Activated effector memory CD4-positive, alpha-beta T cell treated with anti-CD3 and anti-CD28 coated beads, Interleukin-2, amount 50 U/mL, for 16 hours (primary cell): ENCODE results near the gene LIN37.

Source experiments
- DNase-seq: peaks from one replicate; pipeline ENCODE4 v3.0.0-alpha.2; 2020

LIN37 gene

DNA sequence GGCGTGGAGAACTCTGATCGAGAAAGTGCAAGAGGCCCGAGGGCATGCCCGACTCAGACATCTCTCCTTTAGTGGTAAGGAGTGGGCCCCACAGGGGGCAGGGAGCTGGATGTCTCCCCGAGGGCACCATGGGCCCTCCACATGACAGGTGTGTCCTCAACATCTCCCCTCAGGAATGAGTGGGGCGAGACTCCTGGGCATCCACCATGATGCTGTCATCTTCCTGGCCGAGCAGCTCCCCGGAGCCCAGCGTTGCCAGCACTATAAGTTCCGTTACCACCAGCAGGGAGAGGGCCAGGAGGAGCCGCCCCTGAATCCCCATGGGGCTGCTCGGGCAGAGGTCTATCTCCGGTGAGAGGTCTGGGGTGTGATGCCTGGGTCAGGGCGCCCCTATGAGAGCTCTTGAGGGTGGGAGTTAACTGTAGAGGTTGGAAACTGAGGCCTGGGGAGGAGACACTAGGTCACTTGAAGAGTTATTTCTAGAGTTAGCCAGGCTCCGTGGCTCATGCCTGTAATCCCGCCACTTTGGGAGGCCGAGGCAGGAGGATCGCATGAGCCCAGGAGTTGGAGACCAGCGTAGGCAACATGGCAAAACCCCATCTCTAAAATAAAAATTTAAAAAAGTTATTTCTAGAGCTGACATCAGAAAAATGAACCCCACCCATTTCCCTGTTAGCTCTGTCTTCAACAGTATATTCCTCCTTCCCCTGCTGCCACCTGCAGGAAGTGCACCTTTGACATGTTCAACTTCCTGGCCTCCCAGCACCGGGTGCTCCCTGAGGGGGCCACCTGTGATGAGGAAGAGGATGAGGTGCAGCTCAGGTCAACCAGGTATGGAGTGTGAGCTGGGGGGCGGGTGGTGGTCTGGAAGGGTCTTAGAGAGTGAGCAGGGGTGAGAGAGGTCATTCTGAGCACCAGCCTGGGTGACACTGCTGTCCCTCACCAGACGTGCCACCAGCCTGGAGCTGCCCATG lies 11.2 kb upstream of the LIN37 start:
- no peak for DNase-seq

GRCh38 chr19:35738021-35738886 lies 10.1 kb upstream of the LIN37 start:
- no peak for DNase-seq

GRCh38 chr19:35738887-35739229 lies 9.5 kb upstream of the LIN37 start:
- DNase-seq: no peak

DNA sequence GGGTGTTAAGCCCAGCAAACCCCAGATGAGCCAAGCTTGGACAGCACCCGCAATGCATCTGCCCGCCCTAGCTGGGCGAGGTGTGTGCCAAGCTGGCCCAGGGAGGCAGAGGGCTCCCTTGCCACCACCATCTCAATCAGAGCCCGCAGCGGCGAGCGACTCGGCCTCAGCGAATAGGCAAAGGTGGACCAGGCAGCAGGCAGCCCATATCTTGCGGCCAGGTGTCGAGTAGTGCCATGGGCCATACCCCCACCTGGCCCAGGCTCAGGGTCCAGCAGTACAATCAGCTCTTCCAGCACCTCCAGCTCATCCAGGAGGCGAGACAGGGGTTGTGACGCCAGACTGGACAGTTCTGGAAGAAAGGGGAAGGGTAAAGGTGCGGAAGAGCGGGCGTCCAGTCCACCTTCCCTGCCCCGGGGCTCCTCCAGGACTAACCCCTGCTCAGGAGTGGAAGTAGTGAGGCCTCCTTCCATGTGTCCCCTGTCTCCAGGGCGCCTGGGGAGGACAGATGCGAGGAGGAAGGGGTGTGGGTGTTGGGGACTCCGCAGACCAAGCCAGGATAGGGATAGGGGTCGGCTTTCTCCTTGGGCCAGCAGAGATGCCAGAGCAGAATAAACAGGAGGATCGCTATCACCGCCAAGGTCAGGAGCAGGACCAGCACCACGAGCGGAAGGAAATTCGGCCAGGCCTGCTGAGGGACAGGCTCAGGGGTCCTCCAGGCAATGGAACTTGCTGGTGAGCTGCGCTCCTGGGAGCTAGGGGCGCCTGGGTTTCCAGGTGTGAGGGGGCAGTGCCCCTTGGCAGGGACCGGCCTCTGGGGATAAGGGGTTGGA lies 8.9 kb upstream of the LIN37 start:
- no peak for DNase-seq

GRCh38 chr19:35740108-35740422 lies 8.3 kb upstream of the LIN37 start:
- DNase-seq: no peak

- DNase-seq: peak; percentile 99
Observed at GRCh38 chr19:35740423-35741202, 7.8 kb upstream of the LIN37 start.

- no peak for DNase-seq
Observed at GRCh38 chr19:35741203-35741515, 7.2 kb upstream of the LIN37 start.

DNA sequence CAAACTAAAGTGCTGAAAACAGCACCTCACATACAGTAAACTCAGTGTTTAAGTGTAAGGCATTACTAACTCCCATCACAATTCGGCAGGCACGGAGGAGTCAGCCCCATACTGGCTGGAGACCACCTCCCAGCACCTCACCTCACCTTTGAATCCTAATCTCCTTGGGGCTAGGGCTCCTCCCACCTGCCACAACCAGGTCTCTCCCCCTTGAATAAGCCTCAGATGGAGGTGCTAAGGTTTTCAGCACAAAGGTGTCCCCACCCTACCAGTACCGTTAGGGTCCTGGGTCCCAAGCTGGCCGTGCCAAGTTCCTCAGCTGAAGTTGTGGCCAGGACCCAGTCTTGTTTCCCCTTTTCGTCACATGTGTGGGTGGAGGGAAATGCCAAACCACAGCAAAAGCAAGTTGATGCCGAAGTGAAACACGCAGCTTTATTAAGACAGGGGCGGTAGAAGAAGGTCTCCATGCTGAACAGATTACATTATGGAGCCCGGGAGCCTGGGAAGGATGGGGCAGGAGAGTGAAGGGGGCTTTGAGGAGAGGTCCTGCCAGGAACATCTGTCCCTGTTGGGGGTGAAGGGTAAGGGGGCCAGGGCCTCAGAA lies 6.2 kb upstream of the LIN37 start, which contains the start of gene IGFLR1:
Gene IGFLR1 (minus strand): TSS at position 332 of the 604 bp plus-strand sequence. CDS start 1,272 bp downstream, outside the sequence.
- DNase-seq: peak; percentile 90

- no peak for DNase-seq
Observed at GRCh38 chr19:35743640-35744429, 4.5 kb upstream of the LIN37 start.

DNA sequence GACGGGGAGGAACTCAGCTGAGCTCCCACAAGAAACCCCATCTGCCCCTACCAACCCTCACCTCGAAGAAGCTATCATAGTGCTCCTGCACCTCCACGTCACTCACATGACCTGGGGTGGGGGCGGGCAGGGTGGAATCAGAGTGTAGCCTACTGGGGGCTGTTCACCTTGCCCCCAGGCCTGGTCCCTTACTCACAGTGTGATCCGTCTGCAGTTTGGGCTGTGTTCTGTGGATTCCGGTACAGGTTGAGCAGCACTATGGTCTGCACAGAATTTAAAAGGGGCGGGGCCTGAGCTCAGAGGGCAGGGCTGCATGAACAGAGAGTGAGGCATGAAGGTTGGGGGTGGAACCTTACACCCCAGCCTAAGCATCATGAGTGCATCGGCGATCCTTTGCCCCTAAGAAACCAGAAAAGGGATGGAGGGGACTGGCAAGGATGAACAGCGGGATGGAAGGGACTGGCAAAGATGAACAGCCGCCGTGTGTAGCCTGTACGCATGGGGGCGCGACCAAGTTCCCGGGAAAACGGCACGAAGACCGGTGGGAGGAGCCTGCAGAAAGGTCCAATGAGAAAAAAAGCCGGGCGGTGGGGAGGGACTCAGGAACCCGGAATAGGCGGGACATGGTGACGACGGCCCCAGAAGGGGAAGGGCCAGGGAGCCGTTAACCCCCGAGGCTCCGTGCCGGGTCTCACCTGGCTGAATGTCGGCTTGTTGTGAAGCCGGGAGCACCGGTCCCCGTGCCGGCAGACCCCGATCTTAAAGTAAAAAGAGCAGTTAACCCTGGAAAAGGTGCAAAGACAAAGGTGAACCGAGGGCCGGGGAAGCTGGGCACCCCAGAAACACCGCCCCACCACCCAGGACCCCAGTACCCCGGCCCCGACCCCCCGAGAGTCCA lies 3.7 kb upstream of the LIN37 start:
- DNase-seq: peak; percentile 97

DNA sequence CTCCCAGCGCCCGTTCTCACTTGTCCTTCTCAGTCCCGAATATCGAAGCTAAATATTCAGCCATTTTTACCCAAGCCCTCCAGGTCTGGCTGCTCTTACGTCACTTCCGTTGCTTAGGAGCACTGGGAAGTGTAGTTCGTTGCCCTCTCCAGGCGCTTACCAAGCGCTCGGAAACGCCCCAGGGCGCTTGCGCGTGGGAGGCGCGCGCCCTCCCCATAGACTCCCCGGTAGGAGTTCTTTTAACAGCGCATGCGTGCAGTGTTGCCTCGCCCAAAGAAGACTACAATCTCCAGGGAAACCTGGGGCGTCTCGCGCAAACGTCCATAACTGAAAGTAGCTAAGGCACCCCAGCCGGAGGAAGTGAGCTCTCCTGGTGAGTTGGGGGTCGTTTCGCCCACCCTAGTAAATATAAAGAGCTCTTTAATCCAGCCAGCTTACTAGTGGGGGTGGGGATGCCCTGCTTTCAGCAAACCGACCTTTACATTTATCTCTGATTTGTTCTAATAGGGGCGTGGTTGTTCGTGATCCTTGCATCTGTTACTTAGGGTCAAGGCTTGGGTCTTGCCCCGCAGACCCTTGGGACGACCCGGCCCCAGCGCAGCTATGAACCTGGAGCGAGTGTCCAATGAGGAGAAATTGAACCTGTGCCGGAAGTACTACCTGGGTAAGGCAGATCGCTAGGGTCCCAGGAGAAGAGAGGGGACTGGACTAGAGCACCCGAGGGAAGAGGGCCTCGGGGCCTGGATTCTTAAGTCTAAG lies 2.9 kb upstream of the LIN37 start, which contains the start of the genes PSENEN and U2AF1L4:
Gene PSENEN (plus strand): TSS at position 324 of the 759 bp plus-strand sequence. CDS start 280 bp downstream, at position 604.
Gene U2AF1L4 (minus strand): TSS at position 91 of the 759 bp plus-strand sequence. CDS start 27 bp downstream, at position 64.
- DNase-seq: peak; percentile 99

DNA sequence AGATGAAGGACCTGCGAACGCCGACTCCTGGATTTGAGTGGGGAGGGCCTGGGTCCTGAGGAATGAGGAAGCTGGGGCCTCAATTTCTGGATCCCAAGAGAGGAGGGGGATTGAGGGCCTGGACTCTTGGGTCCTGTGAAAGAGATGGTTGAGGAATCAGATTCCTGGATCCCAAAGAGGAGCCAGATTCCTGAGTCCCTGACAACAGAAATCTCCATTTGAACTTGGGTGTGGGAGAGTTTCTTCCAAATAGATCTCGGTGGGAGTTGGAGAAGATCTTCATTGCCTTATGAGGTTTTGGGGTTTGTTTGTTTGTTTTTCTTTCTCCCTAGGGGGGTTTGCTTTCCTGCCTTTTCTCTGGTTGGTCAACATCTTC lies 2.3 kb upstream of the LIN37 start:
- no peak for DNase-seq

GRCh38 chr19:35746531-35746930 lies 1.8 kb upstream of the LIN37 start:
- DNase-seq: no peak

- no peak for DNase-seq
Observed at GRCh38 chr19:35750167-35750566, 1.8 kb downstream of the LIN37 start.

DNA sequence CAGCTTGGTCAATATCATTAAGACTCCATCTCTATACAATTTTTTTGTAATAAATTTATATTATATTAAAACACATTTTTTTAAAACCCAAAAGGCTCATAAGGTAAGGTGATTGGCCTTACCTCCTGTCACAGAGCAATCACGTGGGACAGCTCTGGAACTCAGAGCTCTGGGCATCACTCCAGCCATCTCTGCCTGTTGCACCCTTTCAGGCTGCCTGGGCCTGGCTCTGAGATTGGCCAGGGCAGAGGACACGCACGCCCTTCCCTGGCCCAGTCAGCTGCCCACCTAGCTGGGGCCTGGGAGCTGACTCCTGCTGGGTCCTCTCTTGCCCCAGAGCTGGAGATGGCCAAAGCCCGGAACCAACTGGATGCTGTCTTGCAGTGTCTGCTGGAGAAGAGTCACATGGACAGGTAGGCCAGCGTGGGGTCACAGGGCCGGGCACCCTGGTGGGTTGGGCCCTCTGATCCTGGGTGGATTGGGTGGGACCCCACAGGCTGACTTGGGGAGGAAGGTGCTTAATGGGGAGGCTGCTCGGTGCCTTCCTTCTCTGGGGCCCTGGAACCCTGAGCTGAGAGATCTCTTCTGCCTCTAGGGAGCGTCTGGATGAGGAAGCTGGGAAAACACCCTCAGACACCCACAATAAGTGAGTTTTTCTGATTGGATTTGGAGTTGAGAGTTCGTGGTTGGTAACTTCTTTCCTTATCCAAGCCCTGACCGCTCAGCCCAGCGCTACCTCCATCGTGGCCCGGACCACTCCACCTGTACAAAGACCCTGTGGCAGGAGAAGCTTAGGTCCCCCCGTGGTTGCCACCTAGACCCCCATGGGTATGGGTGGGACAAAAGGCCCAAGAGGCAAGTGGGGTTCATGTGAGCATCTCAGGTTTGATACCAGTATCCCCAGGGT lies 3.7 kb downstream of the LIN37 start:
- no peak for DNase-seq

GRCh38 chr19:35752746-35753350 lies 4.5 kb downstream of the LIN37 start:
- no peak for DNase-seq
